ENCODE measurements around the gene ELFN1.

ELFN1 gene

DNA sequence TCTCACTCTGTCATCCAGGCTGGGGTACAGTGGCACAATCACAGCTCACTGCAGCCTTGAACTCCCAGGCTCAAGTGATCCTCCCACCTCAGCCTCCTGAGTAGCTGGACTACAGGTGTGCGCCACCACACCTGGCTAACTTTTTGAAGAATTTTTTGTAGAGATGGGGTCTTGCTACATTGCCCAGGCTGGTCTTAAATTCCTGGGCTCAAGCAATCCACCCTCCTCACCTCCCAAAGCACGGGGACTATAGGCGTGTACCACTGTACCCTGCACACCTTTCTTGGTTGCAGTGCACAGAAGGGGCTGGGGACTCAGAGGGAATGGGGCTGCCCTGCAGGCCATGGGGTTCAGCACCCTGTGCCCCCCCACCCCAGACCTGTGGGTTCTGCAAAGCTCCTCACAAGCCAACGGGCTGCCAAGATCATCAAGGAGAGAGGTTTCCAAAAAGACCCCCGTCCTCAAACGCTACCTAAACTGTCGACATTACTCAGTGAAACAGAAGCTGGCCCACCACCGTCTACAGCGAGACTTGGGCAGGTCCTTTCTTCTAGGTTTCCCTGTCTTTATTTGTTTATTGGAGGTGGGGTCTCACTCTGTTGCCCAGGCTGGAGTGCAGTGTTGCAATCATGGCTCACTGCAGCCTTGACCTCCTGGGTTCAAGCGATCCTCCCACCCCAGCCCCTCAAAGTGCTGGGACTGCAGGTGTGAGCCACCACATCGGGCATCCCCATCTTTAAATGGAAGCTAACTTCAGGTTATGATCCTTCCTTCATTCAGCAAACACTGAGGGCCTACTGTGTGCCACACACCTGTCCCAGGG is 26.6 kb upstream of the ELFN1 start:
- FAIRE-seq, result no peak

- FAIRE-seq, result no peak
Observed at GRCh38 chr7:1644341-1645070, 25.6 kb upstream of the ELFN1 start.

- FAIRE-seq, result no peak
Observed at GRCh38 chr7:1645071-1645409, 25.0 kb upstream of the ELFN1 start.

GRCh38 chr7:1645476-1645875 is 24.6 kb upstream of the ELFN1 start:
- FAIRE-seq, result no peak

DNA sequence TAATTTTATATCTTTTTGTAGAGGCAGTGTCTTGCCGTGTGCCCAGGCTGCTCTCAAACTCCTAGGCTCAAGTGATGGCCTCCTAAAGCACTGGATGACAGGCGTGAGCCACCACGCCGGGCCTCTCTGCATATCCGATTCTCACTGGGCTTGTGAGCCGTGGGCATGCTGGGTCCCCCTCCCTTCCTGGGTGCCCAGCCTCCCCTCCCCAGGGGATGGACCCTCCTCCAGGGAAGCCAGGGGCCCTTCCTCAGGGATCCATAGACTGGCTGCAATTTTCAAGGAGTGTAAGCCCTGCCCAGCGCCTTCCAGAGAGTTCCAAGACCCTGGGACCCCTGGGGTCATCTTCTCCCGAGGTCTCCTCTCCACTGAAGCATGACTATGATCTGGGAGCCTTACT is 23.7 kb upstream of the ELFN1 start:
- FAIRE-seq, result no peak

DNA sequence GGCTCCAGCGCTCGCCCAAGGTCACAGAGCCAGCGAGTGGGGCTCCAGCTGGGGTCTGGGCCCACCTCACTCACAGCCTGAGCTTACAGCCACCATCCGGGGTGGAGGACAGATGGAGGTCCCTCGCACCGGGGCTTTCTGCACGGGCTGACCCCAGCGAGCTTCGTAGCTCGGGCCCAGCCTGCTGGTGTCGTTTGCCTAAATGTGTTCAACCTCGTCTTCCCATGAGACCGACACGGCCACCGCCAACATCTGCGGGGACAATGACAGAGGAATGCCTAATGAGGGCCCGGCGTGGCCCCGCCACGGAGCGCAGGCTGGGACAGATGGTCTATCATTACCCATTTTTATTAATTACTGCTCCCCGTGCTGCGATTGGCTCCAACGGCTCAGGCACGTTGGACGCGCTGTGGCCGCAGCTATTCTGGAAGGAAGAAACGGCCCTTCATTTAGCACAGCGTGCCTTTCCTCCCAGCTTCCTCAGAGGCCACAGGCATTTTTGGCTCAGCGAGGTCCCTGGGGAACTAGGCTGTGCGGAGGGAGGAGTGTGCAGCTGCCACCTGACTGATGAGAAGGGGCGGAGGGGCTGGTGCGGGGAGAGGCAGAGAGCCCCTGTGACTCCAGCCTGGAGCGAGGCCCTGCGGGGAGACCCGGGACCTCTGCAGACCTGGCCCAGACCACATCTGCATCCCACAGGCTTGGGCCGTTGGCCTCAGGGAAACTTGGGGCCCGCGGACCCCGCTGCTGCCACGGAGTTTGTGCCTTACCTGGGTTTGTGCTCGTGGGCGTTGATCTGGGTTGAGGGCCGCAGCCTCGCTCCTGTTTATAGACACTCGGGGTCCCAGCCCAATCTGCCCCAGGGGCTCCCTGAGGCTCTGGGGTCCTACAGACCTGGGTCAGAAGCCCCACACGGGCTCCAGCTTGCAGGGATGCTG is 22.9 kb upstream of the ELFN1 start:
- no peak for FAIRE-seq

- no peak for FAIRE-seq
Observed at GRCh38 chr7:1647961-1648672, 22.0 kb upstream of the ELFN1 start.

DNA sequence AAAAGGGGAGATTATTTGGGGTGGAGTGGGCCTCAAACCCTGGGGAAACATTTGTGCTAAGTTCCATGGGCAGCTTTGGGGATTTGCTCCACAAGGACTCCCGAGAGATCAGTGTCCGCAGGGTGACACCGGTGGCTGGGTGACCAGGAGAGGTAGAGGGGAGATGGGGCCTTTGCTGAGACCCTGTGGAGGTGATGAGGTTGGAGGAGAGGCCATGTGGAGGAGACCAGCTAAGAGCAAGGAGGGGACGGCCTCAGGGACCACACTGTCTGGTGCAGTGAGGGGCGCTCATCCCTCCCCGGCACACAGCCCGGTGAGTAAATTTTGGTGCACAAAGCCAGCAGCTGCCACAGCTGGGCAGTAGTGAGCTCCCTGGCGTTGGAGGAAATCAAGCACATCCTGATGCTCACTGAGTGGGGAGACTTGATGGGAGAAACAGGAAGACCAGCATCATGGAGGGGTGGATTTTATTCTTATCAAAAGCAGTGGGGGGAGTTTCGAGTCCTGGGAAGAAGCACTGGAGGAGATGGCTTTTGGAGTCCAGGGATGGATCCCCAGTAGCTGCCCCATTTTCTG is 20.2 kb upstream of the ELFN1 start:
- FAIRE-seq, result no peak

GRCh38 chr7:1650363-1651030 is 19.6 kb upstream of the ELFN1 start:
- FAIRE-seq, result no peak

- FAIRE-seq, result no peak
Observed at GRCh38 chr7:1651031-1651446, 19.0 kb upstream of the ELFN1 start.

- FAIRE-seq, result no peak
Observed at GRCh38 chr7:1651891-1652290, 18.2 kb upstream of the ELFN1 start.

GRCh38 chr7:1653500-1653899 is 16.6 kb upstream of the ELFN1 start:
- no peak for FAIRE-seq

GRCh38 chr7:1654111-1654510 is 16.0 kb upstream of the ELFN1 start:
- FAIRE-seq, result no peak

GRCh38 chr7:1654738-1655475 is 15.2 kb upstream of the ELFN1 start:
- FAIRE-seq, result no peak

- no peak for FAIRE-seq
Observed at GRCh38 chr7:1659696-1660095, 10.4 kb upstream of the ELFN1 start.

- no peak for FAIRE-seq
Observed at GRCh38 chr7:1661461-1661860, 8.6 kb upstream of the ELFN1 start.

- FAIRE-seq, result no peak
Observed at GRCh38 chr7:1662101-1662500, 8.0 kb upstream of the ELFN1 start.

- no peak for FAIRE-seq
Observed at GRCh38 chr7:1662767-1663166, 7.3 kb upstream of the ELFN1 start.

DNA sequence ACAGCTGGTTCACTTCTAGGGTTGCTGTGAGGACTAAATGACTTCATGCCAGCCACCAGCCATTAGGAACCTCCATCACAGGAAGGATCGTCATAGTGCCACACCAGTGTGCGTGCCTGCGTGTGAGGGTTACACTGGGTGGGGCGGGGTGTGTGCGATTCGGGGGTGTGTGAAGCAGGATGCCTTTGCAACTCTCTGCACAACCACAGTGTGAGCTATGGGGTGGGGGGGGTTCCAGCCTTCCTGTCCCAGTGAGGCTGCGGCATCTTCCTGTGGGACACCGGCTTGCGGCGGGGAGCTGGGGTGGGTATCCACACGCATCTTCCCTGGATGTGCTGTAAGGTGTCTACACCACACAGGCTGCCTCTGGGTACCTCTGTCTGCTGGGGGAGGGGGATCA is 6.9 kb upstream of the ELFN1 start:
- FAIRE-seq, result no peak

GRCh38 chr7:1663857-1664651 is 6.0 kb upstream of the ELFN1 start:
- no peak for FAIRE-seq

Data from G401.6 (cell line).